Hepatocyte (in vitro differentiated cells): ENCODE measurements around the gene MACROD2.

ENCODE experiments used
- EZH2phosphoT487 ChIP-seq: fragments of 200-600 bp; sonication (generic); IDR thresholded peaks from one replicate; pipeline ENCODE4 v1.6.1; 2018; ENCODE audit warnings: antibody characterized with exemption, mild to moderate bottlenecking, low read depth, moderate library complexity; ENCODE audit not compliant: unreplicated experiment, severe bottlenecking
- TF ChIP-seq, protein P1 (sequence below): fragments of 200-600 bp; sonication (generic); IDR thresholded peaks from 2 replicates; pipeline ENCODE4 v1.5.1; 2016; ENCODE audit warnings: antibody characterized with exemption, mild to moderate bottlenecking; ENCODE audit not compliant: poor library complexity

DNA sequence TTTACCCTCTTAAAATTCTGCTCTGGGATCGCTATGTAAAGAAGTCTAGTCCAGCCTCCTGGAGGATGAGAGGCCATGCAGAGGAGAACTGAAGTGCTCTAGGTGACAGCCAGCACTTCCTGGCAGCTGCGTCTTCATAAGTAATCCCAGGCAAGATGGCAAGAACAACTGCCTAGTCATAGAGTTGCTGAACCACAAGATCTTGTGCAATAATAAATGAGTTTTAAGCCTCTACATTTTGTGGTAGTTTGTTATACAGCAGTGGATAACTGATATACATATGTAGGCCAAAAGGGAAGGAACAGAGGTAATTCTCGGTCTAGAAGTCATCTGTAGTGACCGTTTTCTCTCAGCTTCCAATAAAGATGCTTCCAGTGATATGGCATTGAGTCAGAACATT, 445.9 kb downstream of the MACROD2 start:
- TF ChIP-seq, protein P1, sequence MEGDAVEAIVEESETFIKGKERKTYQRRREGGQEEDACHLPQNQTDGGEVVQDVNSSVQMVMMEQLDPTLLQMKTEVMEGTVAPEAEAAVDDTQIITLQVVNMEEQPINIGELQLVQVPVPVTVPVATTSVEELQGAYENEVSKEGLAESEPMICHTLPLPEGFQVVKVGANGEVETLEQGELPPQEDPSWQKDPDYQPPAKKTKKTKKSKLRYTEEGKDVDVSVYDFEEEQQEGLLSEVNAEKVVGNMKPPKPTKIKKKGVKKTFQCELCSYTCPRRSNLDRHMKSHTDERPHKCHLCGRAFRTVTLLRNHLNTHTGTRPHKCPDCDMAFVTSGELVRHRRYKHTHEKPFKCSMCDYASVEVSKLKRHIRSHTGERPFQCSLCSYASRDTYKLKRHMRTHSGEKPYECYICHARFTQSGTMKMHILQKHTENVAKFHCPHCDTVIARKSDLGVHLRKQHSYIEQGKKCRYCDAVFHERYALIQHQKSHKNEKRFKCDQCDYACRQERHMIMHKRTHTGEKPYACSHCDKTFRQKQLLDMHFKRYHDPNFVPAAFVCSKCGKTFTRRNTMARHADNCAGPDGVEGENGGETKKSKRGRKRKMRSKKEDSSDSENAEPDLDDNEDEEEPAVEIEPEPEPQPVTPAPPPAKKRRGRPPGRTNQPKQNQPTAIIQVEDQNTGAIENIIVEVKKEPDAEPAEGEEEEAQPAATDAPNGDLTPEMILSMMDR: no peak
- TF ChIP-seq EZH2phosphoT487: no peak
